ENCODE measurements around the gene ITLN1. TPM values are rescaled to one million over a fixed set of nuclear protein-coding genes. Genes with fewer than 3 reads are reported as not detected.

ITLN1 gene
- polyA plus RNA-seq, 1 experiment: not detected

DNA sequence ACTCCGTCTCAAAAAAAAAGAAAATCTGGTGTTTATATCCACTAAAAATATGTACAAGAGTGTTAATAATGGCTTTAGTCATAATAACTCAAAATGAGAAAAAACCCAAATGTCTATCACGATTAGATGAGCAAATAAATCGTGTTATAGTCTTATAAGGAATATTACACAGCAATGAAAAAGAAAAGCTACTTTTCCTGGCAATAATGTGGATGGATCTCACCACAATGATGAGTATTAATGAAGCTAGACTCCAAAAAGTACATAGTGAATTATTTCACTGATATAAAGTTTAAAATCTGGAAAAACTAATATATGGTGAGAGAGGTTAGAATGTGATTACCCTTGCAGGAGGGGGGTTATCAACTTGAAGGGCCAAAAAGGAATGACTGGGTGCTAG, 32.0 kb downstream of the ITLN1 start:
- TF ChIP-seq, protein P1, sequence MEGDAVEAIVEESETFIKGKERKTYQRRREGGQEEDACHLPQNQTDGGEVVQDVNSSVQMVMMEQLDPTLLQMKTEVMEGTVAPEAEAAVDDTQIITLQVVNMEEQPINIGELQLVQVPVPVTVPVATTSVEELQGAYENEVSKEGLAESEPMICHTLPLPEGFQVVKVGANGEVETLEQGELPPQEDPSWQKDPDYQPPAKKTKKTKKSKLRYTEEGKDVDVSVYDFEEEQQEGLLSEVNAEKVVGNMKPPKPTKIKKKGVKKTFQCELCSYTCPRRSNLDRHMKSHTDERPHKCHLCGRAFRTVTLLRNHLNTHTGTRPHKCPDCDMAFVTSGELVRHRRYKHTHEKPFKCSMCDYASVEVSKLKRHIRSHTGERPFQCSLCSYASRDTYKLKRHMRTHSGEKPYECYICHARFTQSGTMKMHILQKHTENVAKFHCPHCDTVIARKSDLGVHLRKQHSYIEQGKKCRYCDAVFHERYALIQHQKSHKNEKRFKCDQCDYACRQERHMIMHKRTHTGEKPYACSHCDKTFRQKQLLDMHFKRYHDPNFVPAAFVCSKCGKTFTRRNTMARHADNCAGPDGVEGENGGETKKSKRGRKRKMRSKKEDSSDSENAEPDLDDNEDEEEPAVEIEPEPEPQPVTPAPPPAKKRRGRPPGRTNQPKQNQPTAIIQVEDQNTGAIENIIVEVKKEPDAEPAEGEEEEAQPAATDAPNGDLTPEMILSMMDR (IDR thresholded peaks at IDR 0.05; ENCODE audit: insufficient read depth, low read depth, low read length): no peak
- CTCF ChIA-PET: no interaction called here
- Histone ChIP-seq H3K4me3 (ENCODE audit: low read depth, low read length) (no peak overlapping the region), H3K36me3 (ENCODE audit: control insufficient read depth, insufficient read depth, low read length) (no peaks in the 10 kb centered on the region), H3K27me3 (ENCODE audit: control insufficient read depth, insufficient read depth, low read length) (no peaks in the 10 kb centered on the region)
- POLR2A ChIA-PET: no interaction called here
- DNase-seq (ENCODE audit: low read depth): no peak

DNA sequence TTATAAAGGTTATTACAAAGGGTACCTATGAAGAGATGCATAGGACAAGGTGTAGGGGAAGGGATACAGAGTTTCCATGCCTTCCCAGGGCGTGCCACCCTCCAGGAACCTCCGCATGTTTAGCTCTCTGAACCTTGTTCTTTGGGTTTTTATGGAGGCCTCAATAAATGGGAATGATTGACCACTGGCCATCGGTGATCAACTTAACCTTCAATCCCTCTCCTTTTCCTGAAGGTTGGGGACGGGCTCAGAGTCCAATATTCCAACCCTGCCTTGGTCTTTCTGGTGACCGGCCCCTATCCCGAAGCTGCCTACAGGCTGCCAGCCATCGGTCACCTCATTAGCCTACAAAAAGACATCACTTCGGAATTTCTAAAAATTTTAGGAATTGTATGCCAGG, 34.0 kb downstream of the ITLN1 start:
- no peaks in the 10 kb centered on the region for H3K27me3 ChIP-seq (ENCODE audit: control insufficient read depth, insufficient read depth, low read length)
- ChIA-PET CTCF (no interaction called here), POLR2A (no interaction called here)
- no peaks in the 10 kb centered on the region for H3K36me3 ChIP-seq (ENCODE audit: control insufficient read depth, insufficient read depth, low read length)
- no peak overlapping the region for H3K4me3 ChIP-seq (ENCODE audit: low read depth, low read length)
- TF ChIP-seq, protein P1 (IDR thresholded peaks at IDR 0.05; ENCODE audit: insufficient read depth, low read depth, low read length): no peak
- DNase-seq (ENCODE audit: low read depth): no peak

GRCh38 chr1:160850541-160850940, 34.4 kb downstream of the ITLN1 start:
- no peaks in the 10 kb centered on the region for H3K27me3 ChIP-seq (ENCODE audit: control insufficient read depth, insufficient read depth, low read length)
- H3K4me3 ChIP-seq (ENCODE audit: low read depth, low read length): no peak overlapping the region
- ChIA-PET POLR2A (no interaction called here), CTCF (no interaction called here)
- no peaks in the 10 kb centered on the region for H3K36me3 ChIP-seq (ENCODE audit: control insufficient read depth, insufficient read depth, low read length)
- no peak for DNase-seq (ENCODE audit: low read depth)
- TF ChIP-seq, protein P1 (IDR thresholded peaks at IDR 0.05; ENCODE audit: insufficient read depth, low read depth, low read length): no peak

DNA sequence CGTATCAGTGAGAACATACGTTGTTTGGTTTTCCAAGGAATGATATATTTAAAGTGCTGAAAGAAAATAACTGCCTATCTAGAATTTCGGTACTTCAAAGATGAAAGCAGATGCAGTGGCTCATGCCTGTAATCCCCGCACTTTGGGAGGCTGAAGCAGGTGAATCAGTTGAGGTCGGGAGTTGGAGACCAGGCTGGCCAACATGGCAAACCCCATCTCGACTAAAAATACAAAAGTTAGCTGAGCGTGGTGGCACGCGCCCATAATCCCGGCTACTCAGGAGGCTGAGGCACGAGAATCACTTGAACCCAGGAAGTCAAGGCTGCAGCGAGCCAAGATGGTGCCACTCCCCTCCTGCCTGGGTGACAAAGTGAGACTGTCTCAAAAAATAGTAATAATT, 38.7 kb downstream of the ITLN1 start:
- DNase-seq (ENCODE audit: low read depth): no peak
- Histone ChIP-seq H3K27me3 (ENCODE audit: control insufficient read depth, insufficient read depth, low read length) (no peaks in the 10 kb centered on the region), H3K4me3 (ENCODE audit: low read depth, low read length) (no peak overlapping the region), H3K36me3 (ENCODE audit: control insufficient read depth, insufficient read depth, low read length) (no peaks in the 10 kb centered on the region)
- POLR2A ChIA-PET: no interaction called here
- CTCF ChIA-PET: no interaction called here
- TF ChIP-seq, protein P1 (IDR thresholded peaks at IDR 0.05; ENCODE audit: insufficient read depth, low read depth, low read length): no peak

DNA sequence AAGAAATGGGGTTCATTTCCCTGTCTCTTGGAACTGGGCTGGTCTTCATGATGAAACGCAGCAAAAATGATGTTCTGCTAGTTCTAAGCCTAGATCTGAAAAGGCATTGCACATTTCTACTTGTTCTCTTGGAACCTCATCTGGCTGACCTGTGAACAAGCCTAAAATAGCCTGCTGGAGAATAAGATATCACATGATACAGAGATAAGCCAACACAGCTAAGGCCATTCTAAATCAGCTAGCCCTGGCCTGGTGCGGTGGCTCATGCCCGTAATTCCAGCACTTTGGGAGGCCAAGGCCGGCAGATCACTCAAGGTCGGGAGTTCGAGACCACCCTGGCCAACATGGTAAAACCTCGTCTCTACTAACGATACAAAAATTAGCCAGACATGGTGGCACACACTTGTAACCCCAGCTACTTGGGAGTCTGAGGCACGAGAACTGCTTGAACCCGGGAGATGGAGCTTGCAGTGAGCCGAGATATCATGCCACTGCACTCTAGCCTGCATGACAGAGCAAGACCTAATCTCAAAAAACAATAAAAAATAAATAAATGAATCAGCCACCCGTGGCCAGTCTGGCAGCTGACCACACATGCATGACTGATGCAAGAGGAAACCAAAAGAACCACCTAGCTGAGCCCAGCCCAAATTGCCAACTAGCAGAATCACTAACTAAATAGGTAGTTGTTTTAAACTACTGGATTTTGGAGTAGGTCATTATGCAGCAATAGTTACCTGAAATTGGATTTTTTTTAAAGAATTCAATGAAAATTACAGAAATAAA, 40.3 kb downstream of the ITLN1 start:
- ChIA-PET CTCF (interaction anchor here (1.7 kb wide), 1 partner anchor 10 kb away, joined by 4 read pairs; no protein-coding TSS in a partner anchor), POLR2A (no interaction called here)

More for the DNA sequence above, 40.3 kb downstream of the ITLN1 start:
- no peak for DNase-seq (ENCODE audit: low read depth)
- TF ChIP-seq, protein P1 (IDR thresholded peaks at IDR 0.05; ENCODE audit: insufficient read depth, low read depth, low read length): no peak
- Histone ChIP-seq H3K4me3 (ENCODE audit: low read depth, low read length) (no peak overlapping the region), H3K27me3 (ENCODE audit: control insufficient read depth, insufficient read depth, low read length) (no peaks in the 10 kb centered on the region), H3K36me3 (ENCODE audit: control insufficient read depth, insufficient read depth, low read length) (no peaks in the 10 kb centered on the region)

Data from BJ (cell line).